ENCODE data around the gene PARP9. TPM values are rescaled to one million over a fixed set of nuclear protein-coding genes. Genes with fewer than 3 reads are reported as not detected.

PARP9 gene
- total and polyA plus RNA-seq, 8 donors: 8.6 to 33.2 (median 16.7) TPM

DNA sequence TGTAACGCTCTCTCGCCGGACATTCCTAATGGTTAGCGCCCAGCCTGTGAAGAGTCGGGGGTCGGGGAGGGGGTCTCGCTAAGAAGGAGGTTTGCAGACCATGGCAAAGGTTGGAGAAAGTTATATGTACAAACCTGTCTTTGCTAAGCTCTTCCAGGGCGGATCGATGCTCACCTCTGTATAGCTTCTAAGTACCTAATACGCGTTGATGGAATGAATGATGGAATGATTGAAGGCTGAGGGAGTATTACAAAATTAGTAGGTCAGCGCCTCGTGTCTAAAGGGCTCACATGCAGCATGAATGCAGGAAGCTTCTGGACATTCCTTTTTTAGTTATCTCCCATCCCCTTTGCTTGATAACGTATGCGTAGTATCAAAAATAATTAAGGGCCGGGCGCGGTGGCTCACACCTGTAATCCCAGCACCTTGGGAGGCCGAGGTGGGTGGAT is 49.1 kb downstream of the PARP9 start:
- ATAC-seq: peak in 2 of 4 donors; percentile 2 to 4
- no peak for FAIRE-seq
- no peaks in the 10 kb centered on the region for H3K36me3 ChIP-seq
- no peak for DNase-seq
- H3K9me3 ChIP-seq: no peaks in the 10 kb centered on the region
- H3K4me3 ChIP-seq: peak overlapping the region; percentile 64 to 88 (median 80)
- WGBS, 2 donors: 33 to 34% methylated on average over 19 of the region's 19 CpGs
- no peaks in the 10 kb centered on the region for H3K27me3 ChIP-seq
- TF ChIP-seq, protein P1, sequence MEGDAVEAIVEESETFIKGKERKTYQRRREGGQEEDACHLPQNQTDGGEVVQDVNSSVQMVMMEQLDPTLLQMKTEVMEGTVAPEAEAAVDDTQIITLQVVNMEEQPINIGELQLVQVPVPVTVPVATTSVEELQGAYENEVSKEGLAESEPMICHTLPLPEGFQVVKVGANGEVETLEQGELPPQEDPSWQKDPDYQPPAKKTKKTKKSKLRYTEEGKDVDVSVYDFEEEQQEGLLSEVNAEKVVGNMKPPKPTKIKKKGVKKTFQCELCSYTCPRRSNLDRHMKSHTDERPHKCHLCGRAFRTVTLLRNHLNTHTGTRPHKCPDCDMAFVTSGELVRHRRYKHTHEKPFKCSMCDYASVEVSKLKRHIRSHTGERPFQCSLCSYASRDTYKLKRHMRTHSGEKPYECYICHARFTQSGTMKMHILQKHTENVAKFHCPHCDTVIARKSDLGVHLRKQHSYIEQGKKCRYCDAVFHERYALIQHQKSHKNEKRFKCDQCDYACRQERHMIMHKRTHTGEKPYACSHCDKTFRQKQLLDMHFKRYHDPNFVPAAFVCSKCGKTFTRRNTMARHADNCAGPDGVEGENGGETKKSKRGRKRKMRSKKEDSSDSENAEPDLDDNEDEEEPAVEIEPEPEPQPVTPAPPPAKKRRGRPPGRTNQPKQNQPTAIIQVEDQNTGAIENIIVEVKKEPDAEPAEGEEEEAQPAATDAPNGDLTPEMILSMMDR (IDR thresholded peaks at IDR 0.05): no peak
- intact Hi-C loops (cut with DNase I): no loop called here
- peaks cover 11 to 34% (median 31%) of the 10 kb centered on the region in 3 donors for H3K4me1 ChIP-seq
- peak overlapping the region in 3 of 4 donors; percentile 92 to 95 (median 93) for H3K27ac ChIP-seq

DNA sequence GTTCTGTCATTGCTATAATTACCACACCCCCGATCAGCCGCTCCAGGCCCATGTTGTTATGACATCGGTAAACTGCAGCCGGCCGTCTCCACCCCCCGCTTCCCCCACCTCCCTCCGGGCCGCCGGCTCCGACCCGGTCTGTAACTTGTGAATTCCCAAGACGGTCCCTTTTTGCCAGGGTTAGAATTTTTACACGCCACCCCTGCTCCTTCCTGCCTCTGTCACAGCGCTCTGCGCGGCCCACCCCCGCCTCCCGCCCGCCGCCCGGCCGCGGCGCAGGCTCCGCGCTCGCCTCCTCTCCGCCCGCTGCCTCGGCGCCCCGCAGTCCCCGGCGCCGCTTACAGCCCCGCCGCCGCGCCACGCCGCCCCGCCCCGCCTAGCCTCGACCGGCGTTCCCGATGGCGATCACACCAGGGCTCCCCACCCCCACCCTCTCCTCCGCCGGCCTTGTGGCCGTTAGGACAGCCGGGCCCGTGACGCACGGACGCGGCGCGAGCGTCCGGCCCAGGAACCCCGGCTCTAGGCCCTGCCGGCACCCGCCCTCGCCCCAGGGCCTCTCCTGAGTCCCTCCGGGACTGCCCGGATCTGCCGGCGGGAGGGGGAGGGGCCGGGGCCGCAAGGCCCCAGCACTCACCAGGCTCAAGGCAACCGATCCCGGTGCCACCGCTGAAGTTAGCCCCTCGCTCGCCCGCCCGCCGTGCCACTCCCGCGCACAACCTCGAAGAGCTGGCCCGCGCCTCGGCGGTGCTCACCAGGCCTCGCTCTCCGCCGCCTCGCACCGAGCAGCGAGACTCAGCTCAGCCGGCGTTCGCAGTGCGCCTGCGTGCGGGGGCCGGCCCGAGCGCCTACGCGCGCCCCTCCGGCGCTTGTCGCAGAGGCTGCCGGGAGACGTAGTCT is 49.7 kb downstream of the PARP9 start, which contains the start of gene KPNA1:
Gene KPNA1, minus strand, starts transcription at position 817 of the 897 bp plus-strand sequence. CDS start 18,374 bp downstream, outside the sequence.
- intact Hi-C loops (cut with DNase I): no loop called here
- FAIRE-seq: no peak
- peak; percentile 95 to 99 (median 97) for ATAC-seq
- peaks cover 11 to 37% (median 31%) of the 10 kb centered on the region in 3 donors for H3K4me1 ChIP-seq
- peak; percentile 81 to 94 (median 87) for DNase-seq
- TF ChIP-seq, protein P1 (IDR thresholded peaks at IDR 0.05): no peak
- peak within 1 kb of the TSS; percentile 85 to 95 (median 92) for H3K27ac ChIP-seq
- H3K27me3 ChIP-seq: no peaks in the 10 kb centered on the region
- 0 to 1% methylated on average over 99 to 109 of the region's 109 CpGs for WGBS, 2 donors
- no peaks in the 10 kb centered on the region for H3K9me3 ChIP-seq
- H3K36me3 ChIP-seq: no peaks in the 10 kb centered on the region
- H3K4me3 ChIP-seq: peak within 1 kb of the TSS; percentile 64 to 88 (median 80)

DNA sequence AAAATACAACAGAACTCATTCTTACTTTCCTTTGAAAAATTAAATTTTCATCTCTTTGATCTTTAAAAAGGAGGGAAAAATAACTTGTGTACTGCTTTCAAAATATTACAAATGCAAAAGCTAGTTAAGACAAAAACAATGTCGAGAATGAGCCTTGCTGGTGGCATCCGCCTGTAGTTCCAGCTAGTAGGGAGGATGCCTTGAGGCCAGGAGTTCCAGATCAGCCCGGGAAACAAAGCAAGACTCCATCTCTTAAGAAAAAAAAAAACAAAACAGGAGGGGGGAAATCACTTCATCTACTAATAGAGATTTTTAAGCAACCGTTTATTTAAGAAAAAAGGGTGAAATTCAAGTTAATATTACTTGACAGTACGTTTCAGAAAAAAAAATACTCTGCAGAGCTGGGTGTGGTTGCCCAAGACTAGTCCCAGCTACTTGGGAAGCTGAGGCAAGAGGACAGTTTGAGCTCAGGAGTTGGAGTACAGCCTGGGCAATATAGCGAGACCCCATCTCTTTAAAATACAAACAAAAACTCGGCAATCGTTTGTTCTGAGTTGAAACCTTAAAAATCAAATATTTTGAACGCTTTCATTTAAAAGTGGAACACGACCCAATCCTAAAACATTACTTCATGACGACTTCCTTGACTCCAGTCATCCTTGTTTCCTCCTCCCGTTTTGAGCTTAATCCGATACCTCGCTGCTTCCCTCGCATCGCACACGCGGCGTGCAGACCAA is 50.5 kb downstream of the PARP9 start:
- no peaks in the 10 kb centered on the region for H3K27me3 ChIP-seq
- H3K36me3 ChIP-seq: no peaks in the 10 kb centered on the region
- intact Hi-C loops (cut with DNase I): no loop called here
- peak overlapping the region; percentile 64 to 88 (median 80) for H3K4me3 ChIP-seq
- peak overlapping the region; percentile 85 to 95 (median 92) for H3K27ac ChIP-seq
- no peaks in the 10 kb centered on the region for H3K9me3 ChIP-seq
- peaks cover 11 to 37% (median 34%) of the 10 kb centered on the region in 3 donors for H3K4me1 ChIP-seq
- FAIRE-seq: no peak
- ATAC-seq: no peak
- TF ChIP-seq, protein P1 (IDR thresholded peaks at IDR 0.05): no peak
- WGBS, 2 donors: 8 to 12% methylated on average over 19 of the region's 19 CpGs
- no peak for DNase-seq

DNA sequence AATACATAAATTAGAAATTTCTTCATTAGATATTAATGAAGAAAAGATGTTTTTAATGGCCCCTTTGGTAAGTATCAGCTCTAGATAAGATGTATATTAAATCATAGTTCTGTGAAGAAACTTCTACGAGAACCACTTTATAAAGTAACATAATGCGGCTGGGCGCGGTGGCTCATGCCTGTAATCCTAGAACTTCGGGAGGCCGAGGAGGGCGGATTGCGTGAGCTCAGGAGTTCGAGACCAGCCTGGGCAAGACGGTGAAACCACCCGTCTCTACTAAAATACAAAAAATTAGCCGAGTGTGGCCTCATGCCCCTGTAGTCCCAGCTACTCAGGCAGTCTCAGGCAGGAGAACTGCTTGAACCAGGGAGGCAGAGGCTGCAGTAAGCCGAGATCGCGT is 51.8 kb downstream of the PARP9 start:
- Histone ChIP-seq H3K9me3 (no peaks in the 10 kb centered on the region), H3K36me3 (no peaks in the 10 kb centered on the region), H3K27ac (no peak overlapping the region), H3K4me1 (peaks cover 11 to 37% (median 34%) of the 10 kb centered on the region in 3 donors), H3K27me3 (no peaks in the 10 kb centered on the region), H3K4me3 (no peak overlapping the region)
- ATAC-seq: no peak
- intact Hi-C loops (cut with DNase I): no loop called here
- TF ChIP-seq, protein P1 (IDR thresholded peaks at IDR 0.05): no peak
- no peak for FAIRE-seq
- 90 to 93% methylated on average over 15 of the region's 15 CpGs for WGBS, 2 donors
- no peak for DNase-seq

Measured in pancreas (tissue), 10 donors.